Measurements from ENCODE around the gene HAPLN3. TPM values are rescaled to one million over a fixed set of nuclear protein-coding genes. Genes with fewer than 3 reads are reported as not detected.

The HAPLN3 gene
- total and polyA plus RNA-seq, 10 of the 15 experiments (the other 5 are each of a cell fraction or from before 2014, with no cell fraction given): 0.20 to 5.0 (median 1.4) TPM; not detected in 1

GRCh38 chr15:88835646-88836045 lies 59.7 kb downstream of the HAPLN3 start:
- H2AFZ ChIP-seq (ENCODE audit: control insufficient read depth, low read depth, low read length): no peak overlapping the region
- no peaks in the 10 kb centered on the region for H4K20me1 ChIP-seq (ENCODE audit: control insufficient read depth, insufficient read depth)
- no peaks in the 10 kb centered on the region for H3K36me3 ChIP-seq (ENCODE audit: control insufficient read depth in 2 of 2, insufficient read depth in 2 of 2, low read length in 1 of 2)
- ChIA-PET POLR2A (no interaction called here), CTCF (interaction anchor here (1.2 to 3.5 kb wide), 5 partner anchors 176 to 385 kb away, joined by 4 to 30 read pairs (median 5); no protein-coding TSS in a partner anchor), SMC1A (ENCODE audit: uncharacterized antibody, unreplicated experiment) (interaction anchor here (3.3 kb wide), 1 partner anchor 211 kb away, joined by 22 read pairs; no protein-coding TSS in a partner anchor), RAD21 (ENCODE audit: unreplicated experiment) (interaction anchor here (2.4 kb wide), 1 partner anchor 197 kb away, joined by 10 read pairs; the partner anchor contains the start of gene ISG20)
- no peaks in the 10 kb centered on the region for H3K4me1 ChIP-seq (ENCODE audit: control insufficient read depth, insufficient read depth, low read length)
- no TSS peak for BruUV-seq (replicated peaks)
- H3K9ac ChIP-seq (ENCODE audit: control insufficient read depth, insufficient read depth, low read length): no peak overlapping the region
- no peak for DNase-seq (ENCODE audit: low read depth, low spot score)
- intact Hi-C loops (cut with micrococcal nuclease; ENCODE audit: unreplicated experiment): loop anchor here (2.0 kb wide), 2 partner anchors 211 to 359 kb away; no protein-coding TSS in a partner anchor
- H3K79me2 ChIP-seq (ENCODE audit: control insufficient read depth, insufficient read depth, low read length): no peaks in the 10 kb centered on the region
- H3K4me3 ChIP-seq: no peak overlapping the region
- H3K27ac ChIP-seq (ENCODE audit: control insufficient read depth, insufficient read depth): no peak overlapping the region
- H3K4me2 ChIP-seq (ENCODE audit: control insufficient read depth, insufficient read depth): no peak overlapping the region
- no peak for ATAC-seq
- no peaks in the 10 kb centered on the region for H3K9me3 ChIP-seq (replicated peaks; ENCODE audit: control insufficient read depth, insufficient read depth, low read length)
- WGBS (ENCODE audit: insufficient coverage, insufficient replicate concordance, low lambda C conversion rate, missing lambda C conversion rate): 2% methylated on average over 2 of the region's 2 CpGs
- no peaks in the 10 kb centered on the region; a peak in 1 of 4 replicates for H3K27me3 ChIP-seq (replicated peaks in 1 of 2; ENCODE audit: control insufficient read depth in 2 of 2, insufficient read depth in 2 of 2, low read length in 1 of 2)
- no peak for FAIRE-seq
- in situ Hi-C loops (cut with MboI): no loop called here
- TF ChIP-seq JUNB (IDR thresholded peaks at IDR 0.05): no peak
- TF ChIP-seq CBFB (IDR thresholded peaks at IDR 0.05; ENCODE audit: low read depth): no peak
- no peak for TF ChIP-seq MYC (IDR thresholded peaks at IDR 0.05; ENCODE audit: insufficient read depth, insufficient read length, insufficient replicate concordance, low read length, severe bottlenecking)
- no peak for TF ChIP-seq CBX5 (IDR thresholded peaks at IDR 0.05; ENCODE audit: low read depth)
- no peak for TF ChIP-seq ZBTB4 (CRISPR knock-in tag; IDR thresholded peaks at IDR 0.05)
- no peak for TF ChIP-seq DPF2 (IDR thresholded peaks at IDR 0.05)
- no peak for TF ChIP-seq ZNF592 (IDR thresholded peaks at IDR 0.05)
- no peak for TF ChIP-seq POU2F2 (IDR thresholded peaks at IDR 0.05; ENCODE audit: borderline replicate concordance, low read depth, low read length)
- TF ChIP-seq CTCF (IDR thresholded peaks at IDR 0.05 in 2 of 3, conservative IDR thresholded peaks at IDR 0.05 in 1 of 3; ENCODE audit: control insufficient read depth in 2 of 3, extremely low read depth in 1 of 3, insufficient read depth in 1 of 3, low read depth in 3 of 3, low read length in 3 of 3): no peak
- no peak for TF ChIP-seq IRF3 (IDR thresholded peaks at IDR 0.05)
- no peak for TF ChIP-seq ZSCAN29 (IDR thresholded peaks at IDR 0.05)
- TF ChIP-seq ATF2 (IDR thresholded peaks at IDR 0.05; ENCODE audit: low read length): no peak
